HG02840 (cell line): ENCODE measurements around the gene GIMAP8.
"Not testable (repeated sequence)": the region's sequence is repeated elsewhere in the genome, so short reads cannot be mapped to it uniquely, and the experiment has no call there.

ENCODE experiments used
- ATAC-seq: cut with Tn5 transposase; IDR thresholded peaks from one replicate; pipeline ENCODE4 v1.9.1; 2021; ENCODE audit warnings: mild to moderate bottlenecking, moderate library complexity, moderate number of reproducible peaks; ENCODE audit not compliant: unreplicated experiment, low FRiP score

GIMAP8 gene

GRCh38 chr7:150461520-150461919 is 11.1 kb downstream of the GIMAP8 start:
- ATAC-seq: no peak

GRCh38 chr7:150462413-150462812 is 12.0 kb downstream of the GIMAP8 start:
- ATAC-seq: no peak

GRCh38 chr7:150463461-150463860 is 13.0 kb downstream of the GIMAP8 start:
- ATAC-seq: no peak

- no peak for ATAC-seq
Measured at GRCh38 chr7:150464962-150465361, 14.5 kb downstream of the GIMAP8 start.

- ATAC-seq: no peak
Measured at GRCh38 chr7:150465414-150465813, 15.0 kb downstream of the GIMAP8 start.

GRCh38 chr7:150466477-150466876 is 16.0 kb downstream of the GIMAP8 start:
- no peak for ATAC-seq

GRCh38 chr7:150468241-150468640 is 17.8 kb downstream of the GIMAP8 start:
- no peak for ATAC-seq

- ATAC-seq: no peak
Measured at GRCh38 chr7:150471886-150472285, 21.5 kb downstream of the GIMAP8 start.

GRCh38 chr7:150473902-150474301 is 23.5 kb downstream of the GIMAP8 start:
- no peak for ATAC-seq

GRCh38 chr7:150476285-150476684 is 25.9 kb downstream of the GIMAP8 start:
- ATAC-seq: no peak

GRCh38 chr7:150476819-150477631 is 26.6 kb downstream of the GIMAP8 start:
- ATAC-seq: no peak

- no peak for ATAC-seq
Measured at GRCh38 chr7:150479023-150479716, 28.7 kb downstream of the GIMAP8 start.

- no peak for ATAC-seq
Measured at GRCh38 chr7:150481186-150481920, 30.9 kb downstream of the GIMAP8 start.

- no peak for ATAC-seq
Measured at GRCh38 chr7:150481922-150482321, 31.5 kb downstream of the GIMAP8 start.

- not testable (repeated sequence) for ATAC-seq
Measured at GRCh38 chr7:150483514-150483913, 33.1 kb downstream of the GIMAP8 start.

- ATAC-seq: not testable (repeated sequence)
Measured at GRCh38 chr7:150484071-150484470, 33.6 kb downstream of the GIMAP8 start.

- ATAC-seq: no peak
Measured at GRCh38 chr7:150487625-150488024, 37.2 kb downstream of the GIMAP8 start.

GRCh38 chr7:150489782-150490181 is 39.4 kb downstream of the GIMAP8 start:
- no peak for ATAC-seq

- not testable (repeated sequence) for ATAC-seq
Measured at GRCh38 chr7:150493442-150493841, 43.0 kb downstream of the GIMAP8 start.

- ATAC-seq: no peak
Measured at GRCh38 chr7:150502519-150502918, 52.1 kb downstream of the GIMAP8 start.

- no peak for ATAC-seq
Measured at GRCh38 chr7:150503155-150503554, 52.7 kb downstream of the GIMAP8 start.
